HG03565 (cell line): ENCODE data around the gene SLC17A7.

Experiments used
- ATAC-seq: cut with Tn5 transposase; IDR thresholded peaks from one replicate; pipeline ENCODE4 v1.9.1; 2021; ENCODE audit warnings: mild to moderate bottlenecking, moderate library complexity; ENCODE audit not compliant: unreplicated experiment

SLC17A7 gene

GRCh38 chr19:49428547-49429451 is 12.5 kb downstream of the SLC17A7 start:
- no peak for ATAC-seq

- ATAC-seq = no peak
Measured at GRCh38 chr19:49427855-49428546, 13.3 kb downstream of the SLC17A7 start.

- no peak for ATAC-seq
Measured at GRCh38 chr19:49427339-49427738, 14.0 kb downstream of the SLC17A7 start.

DNA sequence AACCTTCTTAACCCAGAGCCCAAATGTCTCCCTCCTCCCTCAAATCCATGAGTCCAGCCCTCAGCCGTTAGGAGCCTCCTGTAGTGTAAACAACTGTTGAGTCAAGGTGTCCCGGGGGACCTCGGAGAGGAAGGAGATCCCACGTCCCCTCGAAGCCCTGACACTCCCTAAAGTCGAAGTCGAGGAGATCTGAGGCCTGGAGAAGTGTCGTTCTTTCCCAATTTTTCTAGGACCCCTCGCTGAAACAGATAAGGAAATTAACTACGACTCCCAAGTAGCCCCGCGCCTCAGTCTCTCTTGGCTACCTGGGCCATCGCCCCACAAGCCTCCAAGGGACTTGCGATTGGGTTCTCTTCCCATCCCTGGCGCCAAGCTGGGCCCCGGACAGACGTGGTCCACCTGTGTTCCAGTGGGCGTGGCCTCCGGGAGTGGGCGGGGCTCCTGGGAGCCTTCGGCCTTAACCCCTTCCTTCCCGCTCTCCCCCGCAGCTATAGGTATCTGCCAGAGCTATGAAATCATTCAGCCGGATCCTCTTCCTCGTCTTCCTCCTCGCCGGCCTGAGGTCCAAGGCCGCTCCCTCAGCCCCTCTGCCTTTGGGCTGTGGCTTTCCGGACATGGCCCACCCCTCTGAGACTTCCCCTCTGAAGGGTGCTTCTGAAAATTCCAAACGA is 15.3 kb downstream of the SLC17A7 start:
- ATAC-seq = no peak

GRCh38 chr19:49425178-49425577 is 16.1 kb downstream of the SLC17A7 start, which contains the start of gene GFY:
Gene GFY (plus strand): TSS chr19:49425388. CDS start chr19:49426431, 1,043 bp downstream.
- no peak for ATAC-seq

DNA sequence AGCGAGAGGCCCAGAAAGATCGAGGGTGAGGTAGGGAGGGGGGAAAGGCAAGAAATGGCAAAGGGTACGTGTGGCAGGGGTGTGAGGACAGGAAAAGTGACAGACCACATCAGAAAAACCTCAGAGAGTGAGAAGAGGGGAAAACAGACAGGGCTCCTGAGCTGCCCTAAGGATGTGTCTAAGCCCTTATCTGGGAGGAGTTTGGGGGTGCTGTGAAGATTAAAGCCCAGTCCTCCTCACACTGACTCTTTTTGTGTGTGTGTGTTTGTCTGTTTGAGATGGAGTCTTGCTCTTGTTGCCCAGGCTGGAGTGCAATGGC is 17.4 kb downstream of the SLC17A7 start:
- no peak for ATAC-seq

DNA sequence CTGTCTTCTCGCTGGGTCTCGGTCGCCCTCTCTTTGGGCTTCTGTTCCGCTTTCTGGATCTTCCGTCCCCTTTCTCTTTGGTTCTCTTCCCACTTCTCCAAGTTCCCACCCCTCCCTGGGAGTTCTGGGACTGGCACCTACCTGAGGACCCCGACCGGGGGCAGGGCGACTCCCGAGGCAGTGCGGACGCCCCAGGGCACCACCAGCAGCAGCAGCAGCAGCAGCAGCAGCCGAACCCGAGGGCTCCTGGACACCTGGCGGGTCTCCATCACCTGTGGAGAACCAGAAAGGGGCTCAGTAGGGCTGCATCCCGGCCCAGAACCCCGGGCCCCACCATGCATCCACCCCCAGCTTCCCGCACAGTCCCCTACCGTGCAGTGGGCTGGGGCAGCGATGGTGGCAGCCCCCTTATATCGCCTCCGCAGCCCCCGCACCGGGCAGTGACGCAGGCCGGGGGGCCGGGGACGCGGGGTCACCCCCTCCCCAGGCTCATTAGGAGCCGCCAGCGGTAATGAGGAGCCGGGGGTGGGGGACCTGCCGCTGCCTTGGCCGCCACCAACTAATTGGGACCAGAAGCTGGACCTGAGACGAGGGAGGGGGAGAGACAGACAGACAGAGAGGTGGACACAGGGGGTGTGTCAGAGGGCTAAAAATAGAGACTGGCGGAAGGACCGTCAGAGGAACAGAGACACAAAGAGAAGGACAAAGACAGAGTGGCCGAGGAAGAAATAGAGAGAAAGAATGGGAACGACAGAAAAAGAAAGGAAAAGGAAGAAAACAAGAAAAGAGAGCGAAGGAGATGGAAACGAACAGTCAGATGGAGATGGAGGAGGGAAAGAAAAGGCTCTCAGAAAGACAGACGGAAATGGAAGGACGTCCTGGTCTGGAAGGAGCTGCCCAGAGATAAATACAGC is 18.0 kb downstream of the SLC17A7 start, which contains the start of gene PTH2:
TSS of gene PTH2 (minus strand) at position 371 of the 914 bp plus-strand sequence. CDS start at position 269, 102 bp downstream.
- no peak for ATAC-seq

- ATAC-seq = no peak
Measured at GRCh38 chr19:49422407-49423070, 18.8 kb downstream of the SLC17A7 start.

GRCh38 chr19:49421878-49422202 is 19.5 kb downstream of the SLC17A7 start:
- ATAC-seq = no peak

GRCh38 chr19:49421039-49421877 is 20.1 kb downstream of the SLC17A7 start:
- no peak for ATAC-seq

- no peak for ATAC-seq
Measured at GRCh38 chr19:49420227-49420626, 21.1 kb downstream of the SLC17A7 start.

DNA sequence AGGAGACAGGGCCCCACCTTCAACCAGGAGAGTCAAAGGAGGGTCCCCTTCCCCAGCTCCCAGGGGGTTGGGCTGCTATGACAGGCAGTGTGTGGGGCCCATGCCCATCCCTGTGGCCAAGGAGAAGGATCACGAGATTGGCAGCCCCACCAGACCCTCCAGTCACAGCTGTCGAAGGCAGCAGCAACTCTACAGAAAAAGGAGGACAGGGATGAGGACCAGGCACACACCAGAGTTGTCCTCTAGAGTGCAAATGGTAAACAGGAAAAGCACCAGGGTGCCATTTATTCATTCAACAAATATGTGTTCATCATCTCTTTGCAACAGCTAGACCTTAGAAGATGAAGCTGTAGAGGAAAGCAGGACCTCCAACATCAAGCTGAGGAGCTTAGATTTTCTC is 22.2 kb downstream of the SLC17A7 start:
- ATAC-seq = no peak

GRCh38 chr19:49418511-49418910 is 22.8 kb downstream of the SLC17A7 start:
- ATAC-seq = no peak

GRCh38 chr19:49417088-49417487 is 24.2 kb downstream of the SLC17A7 start:
- ATAC-seq = no peak

GRCh38 chr19:49415810-49416200 is 25.5 kb downstream of the SLC17A7 start:
- no peak for ATAC-seq

DNA sequence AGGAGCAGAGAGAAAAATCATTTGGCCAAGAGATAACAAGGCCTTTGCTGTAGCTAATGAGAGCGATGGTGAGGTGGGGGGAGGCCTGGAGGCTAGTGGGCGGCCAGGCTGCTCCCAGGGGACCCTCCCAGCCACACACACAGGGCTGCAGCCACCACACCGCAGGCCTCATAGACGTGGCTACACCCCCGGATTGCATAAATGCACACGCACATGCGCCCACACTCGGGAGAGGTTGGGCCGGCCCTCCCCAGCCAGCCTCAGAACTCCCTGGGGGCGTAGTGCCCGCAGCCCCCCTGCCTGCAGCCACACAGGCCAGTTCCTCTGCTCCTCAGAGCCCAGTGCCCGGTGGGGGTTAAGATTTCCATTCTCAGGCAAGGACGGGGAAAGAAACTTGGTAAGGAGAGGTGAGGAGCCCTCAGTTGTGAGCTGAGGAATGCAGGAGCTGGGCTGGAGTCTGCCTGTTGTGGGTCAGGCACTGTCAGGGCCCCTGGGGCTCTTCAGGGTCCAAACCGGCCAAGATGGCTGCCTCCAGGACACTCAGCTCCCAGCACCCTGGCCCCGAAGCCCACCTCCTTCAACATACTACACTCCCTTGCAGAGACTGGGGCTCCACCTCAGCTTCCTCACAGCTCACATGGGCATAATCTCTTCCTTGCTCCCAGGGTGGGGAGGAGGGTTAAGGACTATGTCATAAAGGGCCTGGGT is 26.1 kb downstream of the SLC17A7 start:
- no peak for ATAC-seq

- no peak for ATAC-seq
Measured at GRCh38 chr19:49414256-49414655, 27.1 kb downstream of the SLC17A7 start.

- ATAC-seq = no peak
Measured at GRCh38 chr19:49413348-49413747, 28.0 kb downstream of the SLC17A7 start.
